ENCODE measurements around the gene VGF. TPM values are rescaled to one million over a fixed set of nuclear protein-coding genes. Genes with fewer than 3 reads are reported as not detected.

The VGF gene
- total RNA-seq, 1 donor from 2014 or later: 8.4 TPM

DNA sequence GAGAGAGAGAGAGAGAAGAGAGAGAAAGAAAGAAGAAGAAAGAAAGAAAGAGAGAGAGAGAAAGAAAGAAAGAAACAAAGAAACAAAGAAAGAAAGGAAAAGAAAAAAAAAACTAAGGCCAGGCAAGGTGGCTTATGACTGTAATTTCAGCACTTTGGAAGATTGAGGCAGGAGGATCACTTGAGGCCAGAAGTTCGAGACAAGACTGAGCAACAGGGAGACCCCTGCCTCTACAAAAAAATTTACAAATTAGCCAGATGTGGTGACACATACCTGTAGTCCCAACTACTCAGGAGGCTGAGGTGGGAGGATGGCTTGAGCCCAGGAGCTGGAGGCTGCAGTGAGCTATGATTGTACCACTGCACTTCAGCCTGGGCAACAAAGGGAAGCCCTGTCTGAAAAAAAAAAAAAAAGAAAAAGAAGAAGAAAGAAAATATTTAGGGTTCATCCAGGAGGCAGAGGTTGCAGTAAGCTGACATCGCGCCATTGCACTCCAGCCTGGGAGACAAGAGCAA is 35.7 kb downstream of the VGF start:
- Mint-ChIP-seq H3K4me1 (ENCODE audit: low read depth, unreplicated experiment) (peaks cover 2% of the 10 kb centered on the region), H3K9me3 (ENCODE audit: unreplicated experiment) (peaks cover 2% of the 10 kb centered on the region), H3K4me3 (ENCODE audit: unreplicated experiment) (no peak overlapping the region), H3K36me3 (ENCODE audit: unreplicated experiment) (no peaks in the 10 kb centered on the region), H3K27me3 (ENCODE audit: unreplicated experiment) (peaks cover 10% of the 10 kb centered on the region), H3K27ac (ENCODE audit: unreplicated experiment) (no peak overlapping the region)
- TF ChIP-seq, protein P1, sequence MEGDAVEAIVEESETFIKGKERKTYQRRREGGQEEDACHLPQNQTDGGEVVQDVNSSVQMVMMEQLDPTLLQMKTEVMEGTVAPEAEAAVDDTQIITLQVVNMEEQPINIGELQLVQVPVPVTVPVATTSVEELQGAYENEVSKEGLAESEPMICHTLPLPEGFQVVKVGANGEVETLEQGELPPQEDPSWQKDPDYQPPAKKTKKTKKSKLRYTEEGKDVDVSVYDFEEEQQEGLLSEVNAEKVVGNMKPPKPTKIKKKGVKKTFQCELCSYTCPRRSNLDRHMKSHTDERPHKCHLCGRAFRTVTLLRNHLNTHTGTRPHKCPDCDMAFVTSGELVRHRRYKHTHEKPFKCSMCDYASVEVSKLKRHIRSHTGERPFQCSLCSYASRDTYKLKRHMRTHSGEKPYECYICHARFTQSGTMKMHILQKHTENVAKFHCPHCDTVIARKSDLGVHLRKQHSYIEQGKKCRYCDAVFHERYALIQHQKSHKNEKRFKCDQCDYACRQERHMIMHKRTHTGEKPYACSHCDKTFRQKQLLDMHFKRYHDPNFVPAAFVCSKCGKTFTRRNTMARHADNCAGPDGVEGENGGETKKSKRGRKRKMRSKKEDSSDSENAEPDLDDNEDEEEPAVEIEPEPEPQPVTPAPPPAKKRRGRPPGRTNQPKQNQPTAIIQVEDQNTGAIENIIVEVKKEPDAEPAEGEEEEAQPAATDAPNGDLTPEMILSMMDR (IDR thresholded peaks at IDR 0.05; ENCODE audit: partially characterized antibody, unreplicated experiment): no peak
- no peak for DNase-seq

DNA sequence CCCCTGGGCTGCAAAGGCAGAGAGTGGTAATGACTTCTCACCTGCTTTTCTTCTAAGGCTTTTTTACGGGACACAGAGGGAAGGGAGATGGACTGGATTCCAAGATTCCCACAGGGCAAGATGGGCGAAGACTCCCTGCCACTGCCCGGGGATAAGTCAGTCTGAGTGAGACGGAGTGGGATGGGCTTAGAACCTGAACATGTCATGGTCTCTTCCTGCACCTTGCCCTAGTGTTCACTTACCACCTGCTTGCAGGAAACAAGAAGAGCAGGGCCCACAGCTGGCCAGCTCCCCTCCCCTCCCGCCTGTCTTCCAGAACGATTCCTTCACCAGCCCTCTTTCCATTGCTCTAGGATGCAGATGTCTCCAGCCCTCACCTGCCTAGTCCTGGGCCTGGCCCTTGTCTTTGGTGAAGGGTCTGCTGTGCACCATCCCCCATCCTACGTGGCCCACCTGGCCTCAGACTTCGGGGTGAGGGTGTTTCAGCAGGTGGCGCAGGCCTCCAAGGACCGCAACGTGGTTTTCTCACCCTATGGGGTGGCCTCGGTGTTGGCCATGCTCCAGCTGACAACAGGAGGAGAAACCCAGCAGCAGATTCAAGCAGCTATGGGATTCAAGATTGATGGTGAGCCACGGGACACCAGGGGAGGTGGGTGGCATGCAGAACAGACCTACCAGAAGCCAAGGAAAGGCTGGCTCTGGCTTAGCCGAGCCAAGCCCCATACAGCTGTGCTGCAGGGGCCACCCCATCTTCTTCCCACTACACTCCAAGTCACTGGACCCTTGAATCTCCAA is 37.1 kb downstream of the VGF start:
- H3K9me3 Mint-ChIP-seq (ENCODE audit: unreplicated experiment): peaks cover 2% of the 10 kb centered on the region
- no peak for DNase-seq
- H3K4me3 Mint-ChIP-seq (ENCODE audit: unreplicated experiment): no peak overlapping the region
- TF ChIP-seq, protein P1 (IDR thresholded peaks at IDR 0.05; ENCODE audit: partially characterized antibody, unreplicated experiment): no peak
- peaks cover 5% of the 10 kb centered on the region for H3K27me3 Mint-ChIP-seq (ENCODE audit: unreplicated experiment)
- H3K27ac Mint-ChIP-seq (ENCODE audit: unreplicated experiment): no peak overlapping the region
- H3K36me3 Mint-ChIP-seq (ENCODE audit: unreplicated experiment): no peaks in the 10 kb centered on the region
- H3K4me1 Mint-ChIP-seq (ENCODE audit: low read depth, unreplicated experiment): no peaks in the 10 kb centered on the region

DNA sequence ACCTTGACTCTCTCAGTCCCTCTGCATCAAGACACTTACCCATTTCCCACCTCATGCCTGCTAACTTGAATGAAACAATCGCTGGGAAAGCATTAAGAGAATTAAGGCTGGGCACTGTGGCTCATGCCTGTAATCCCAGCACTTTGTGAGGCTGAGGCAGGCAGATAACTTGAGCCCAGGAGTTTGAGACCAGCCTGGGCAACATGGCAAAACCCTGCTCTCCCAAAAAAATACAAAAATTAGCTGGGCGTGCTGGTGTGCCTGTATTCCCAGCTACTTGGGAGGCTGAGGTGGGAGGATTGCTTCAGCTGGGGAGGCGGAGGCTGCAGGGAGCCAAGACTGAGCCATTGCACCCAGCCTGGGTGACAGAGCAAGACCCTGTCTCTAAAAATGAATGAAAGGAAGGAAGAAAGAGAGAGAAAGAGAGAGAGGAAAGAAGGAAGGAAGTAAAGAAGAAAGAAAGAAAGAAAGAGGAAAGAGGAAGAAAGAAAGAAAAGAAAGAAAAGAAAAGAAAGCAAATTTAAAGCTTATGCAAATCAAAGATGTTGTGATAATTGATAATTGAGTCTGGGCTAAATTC is 37.8 kb downstream of the VGF start:
- no peak overlapping the region for H3K4me3 Mint-ChIP-seq (ENCODE audit: unreplicated experiment)
- TF ChIP-seq, protein P1 (IDR thresholded peaks at IDR 0.05; ENCODE audit: partially characterized antibody, unreplicated experiment): no peak
- H3K27me3 Mint-ChIP-seq (ENCODE audit: unreplicated experiment): peaks cover 4% of the 10 kb centered on the region

DNA sequence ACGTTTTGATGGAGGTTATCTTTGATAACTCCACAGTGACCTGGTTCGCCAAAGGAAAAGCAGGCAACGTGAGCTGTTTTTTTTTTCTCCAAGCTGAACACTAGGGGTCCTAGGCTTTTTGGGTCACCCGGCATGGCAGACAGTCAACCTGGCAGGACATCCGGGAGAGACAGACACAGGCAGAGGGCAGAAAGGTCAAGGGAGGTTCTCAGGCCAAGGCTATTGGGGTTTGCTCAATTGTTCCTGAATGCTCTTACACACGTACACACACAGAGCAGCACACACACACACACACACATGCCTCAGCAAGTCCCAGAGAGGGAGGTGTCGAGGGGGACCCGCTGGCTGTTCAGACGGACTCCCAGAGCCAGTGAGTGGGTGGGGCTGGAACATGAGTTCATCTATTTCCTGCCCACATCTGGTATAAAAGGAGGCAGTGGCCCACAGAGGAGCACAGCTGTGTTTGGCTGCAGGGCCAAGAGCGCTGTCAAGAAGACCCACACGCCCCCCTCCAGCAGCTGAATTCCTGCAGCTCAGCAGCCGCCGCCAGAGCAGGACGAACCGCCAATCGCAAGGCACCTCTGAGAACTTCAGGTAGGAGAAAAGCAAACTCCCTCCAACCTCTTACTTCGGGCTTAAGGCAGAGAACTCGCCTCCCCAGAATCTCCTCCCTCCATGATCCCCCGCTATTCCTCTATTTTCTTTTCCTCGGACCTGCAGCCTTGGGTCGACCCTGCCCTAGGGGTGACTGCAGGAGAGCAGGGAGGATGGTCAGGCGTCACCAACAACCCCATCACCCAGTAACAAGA is 38.5 kb downstream of the VGF start, which contains the start of gene SERPINE1:
Gene SERPINE1 (plus strand): TSS at position 454 of the 809 bp plus-strand sequence. CDS start 1,290 bp downstream, outside the sequence.
- H3K9me3 Mint-ChIP-seq (ENCODE audit: unreplicated experiment): peaks cover 2% of the 10 kb centered on the region
- DNase-seq: no peak
- peaks cover 6% of the 10 kb centered on the region for H3K27me3 Mint-ChIP-seq (ENCODE audit: unreplicated experiment)
- H3K36me3 Mint-ChIP-seq (ENCODE audit: unreplicated experiment): no peaks in the 10 kb centered on the region
- peaks cover 1% of the 10 kb centered on the region for H3K4me1 Mint-ChIP-seq (ENCODE audit: low read depth, unreplicated experiment)
- no peak within 1 kb of the TSS for H3K27ac Mint-ChIP-seq (ENCODE audit: unreplicated experiment)
- TF ChIP-seq, protein P1 (IDR thresholded peaks at IDR 0.05; ENCODE audit: partially characterized antibody, unreplicated experiment): peak; percentile 38
- H3K4me3 Mint-ChIP-seq (ENCODE audit: unreplicated experiment): no peak within 1 kb of the TSS

More for the DNA sequence above, 37.8 kb downstream of the VGF start:
- H3K27ac Mint-ChIP-seq (ENCODE audit: unreplicated experiment): no peak overlapping the region
- no peaks in the 10 kb centered on the region for H3K4me1 Mint-ChIP-seq (ENCODE audit: low read depth, unreplicated experiment)
- peaks cover 2% of the 10 kb centered on the region for H3K9me3 Mint-ChIP-seq (ENCODE audit: unreplicated experiment)
- H3K36me3 Mint-ChIP-seq (ENCODE audit: unreplicated experiment): no peaks in the 10 kb centered on the region
- DNase-seq: no peak
